K562 (cell line): ENCODE data around the gene ACAT1. TPM values are rescaled to one million over a fixed set of nuclear protein-coding genes. Genes with fewer than 3 reads are reported as not detected.

Source experiments
- CHD1 ChIP-seq: fragments of 200-600 bp; sonication (generic); IDR thresholded peaks from one replicate; pipeline ENCODE4 v1.6.1; 2012; ENCODE audit warnings: mild to moderate bottlenecking, moderate library complexity, low read length, inconsistent platforms
- CHD2 ChIP-seq: IDR thresholded peaks from 2 replicates; pipeline ENCODE4 v1.6.1; 2011; ENCODE audit warnings: low read depth, low read length
- CREB3L1 ChIP-seq: fragments of 450-650 bp; IDR thresholded peaks from 2 replicates; pipeline ENCODE4 v1.6.1; 2014; ENCODE audit warnings: low read depth, mild to moderate bottlenecking, moderate library complexity, borderline replicate concordance
- MYNN ChIP-seq, 2 experiments: sonication (generic); formaldehyde crosslinking in 1 of 2; IDR thresholded peaks; 2 replicates each; pipeline versions ENCODE4 v1.5.0 to v1.6.1; 2016 to 2020; ENCODE audit warnings: antibody characterized with exemption in 1 of 2, missing genetic modification reagents in 1 of 2
- SETDB1 ChIP-seq: IDR thresholded peaks from one replicate; pipeline ENCODE4 v1.6.1; 2012; ENCODE audit warnings: low read length, control low read depth, inconsistent platforms
- SMAD4 ChIP-seq: fragments of 250-450 bp; sonication (Bioruptor Pico); conservative IDR thresholded peaks from 2 replicates; pipeline ENCODE4 v1.8.0; 2021; ENCODE audit warnings: inconsistent platforms, mild to moderate bottlenecking, moderate library complexity
- STAT5A ChIP-seq: IDR thresholded peaks from 2 replicates; pipeline ENCODE4 v1.6.1; 2012; ENCODE audit warnings: low read length, inconsistent platforms, borderline replicate concordance
- TBP ChIP-seq: optimal IDR thresholded peaks from 2 replicates; pipeline ENCODE3; 2011; ENCODE audit warnings: low read depth, low read length, improper control_type of control experiment
- VEZF1 ChIP-seq: fragments of 200-800 bp; sonication (Bioruptor generic); IDR thresholded peaks from 2 replicates; pipeline ENCODE4 v1.6.1; 2017; ENCODE audit warnings: missing genetic modification characterization, missing compliant biosample characterization
- ZFP91 ChIP-seq: sonication (generic); formaldehyde crosslinking; IDR thresholded peaks from 2 replicates; pipeline ENCODE4 v1.8.0; 2022; ENCODE audit warnings: mild to moderate bottlenecking, missing genetic modification reagents
- ZNF232 ChIP-seq: sonication (generic); formaldehyde crosslinking; IDR thresholded peaks from 2 replicates; pipeline ENCODE4 v1.8.0; 2022; ENCODE audit warnings: mild to moderate bottlenecking, missing genetic modification reagents
- ZNF407 ChIP-seq: fragments of 450-650 bp; IDR thresholded peaks from 2 replicates; pipeline ENCODE4 v1.6.1; 2016; ENCODE audit warnings: low read depth
- ZSCAN29 ChIP-seq: fragments of 450-650 bp; IDR thresholded peaks from 2 replicates; pipeline ENCODE4 v1.6.1; 2017
- polyA plus RNA-seq, 8 experiments: library from polyadenylated mRNA; depleted of rRNA in 4 of 8; stranded (reverse) in 5 of 8; unstranded in 3 of 8; fragments of >200 nt; fragmentation: Nextera tagmentation in 2 of 8; fragmentation: Illumina TruSeq in 1 of 8; extraction: Ambion mirVana in 2 of 8; extraction: Trizol in 1 of 8; gene quantifications; 2 replicates each; pipeline versions ENCODE4 v1.2.1 to v1.2.3, GENCODE V29; 2011 to 2014; ENCODE audit warnings: inconsistent platforms in 1 of 8, missing spikeins in 1 of 8
- total RNA-seq, 7 experiments: library from RNA; depleted of rRNA in 6 of 7; stranded (reverse); fragments of >200 nt in 6 of 7; fragmentation: Illumina TruSeq in 2 of 7; extraction: Trizol in 2 of 7; gene quantifications; 2 replicates each; pipeline versions ENCODE4 v1.2.1 to v1.2.3, GENCODE V29; 2011 to 2021; ENCODE audit warnings: low replicate concordance in 1 of 7

The ACAT1 gene
- total and polyA plus RNA-seq, 9 of the 15 experiments (the other 6 are each of a cell fraction or from before 2014, with no cell fraction given), result 65.1 to 204 (median 104) TPM

- TF ChIP-seq TBP (peak; percentile 94), STAT5A (no peak), CHD2 (0 out of 2 replicates have a peak, but pooled peaks have one; percentile 6), ZFP91 (CRISPR knock-in tag) (no peak), VEZF1 (peak; percentile 50; the same call in 1 of the 2 replicates), SMAD4 (no peak; the same call in 1 of the 2 replicates), CREB3L1 (peak; percentile 51; the same call in 1 of the 2 replicates), SETDB1 (no peak), ZSCAN29 (no peak), ZNF232 (CRISPR knock-in tag) (peak; percentile 82), ZNF407 (no peak), MYNN (IDR thresholded peaks at IDR 0.05) (no peak), MYNN (CRISPR knock-in tag; IDR thresholded peaks at IDR 0.05) (no peak), CHD1 (peak; percentile 85)
These were observed at the start of gene ACAT1 (continued) for GRCh38 chr11:108121274-108122155.
